ENCODE data around the gene FBXO47.
"Not testable (repeated sequence)": the region's sequence is repeated elsewhere in the genome, so short reads cannot be mapped to it uniquely, and the experiment has no call there.

The FBXO47 gene

GRCh38 chr17:38980490-38981217 is 13.5 kb upstream of the FBXO47 start:
- DNase-seq = peak; percentile 57

- DNase-seq = no peak
Measured at GRCh38 chr17:38978180-38978579, 11.0 kb upstream of the FBXO47 start.

GRCh38 chr17:38976187-38976551 is 9.0 kb upstream of the FBXO47 start:
- DNase-seq = peak; percentile 66

GRCh38 chr17:38970804-38971203 is 3.6 kb upstream of the FBXO47 start:
- DNase-seq = no peak

- DNase-seq = no peak
Measured at GRCh38 chr17:38970128-38970527, 2.9 kb upstream of the FBXO47 start.

GRCh38 chr17:38969281-38969680 is 2.1 kb upstream of the FBXO47 start:
- DNase-seq = no peak

- no peak for DNase-seq
Measured at GRCh38 chr17:38961413-38961812, 5.8 kb downstream of the FBXO47 start.

- no peak for DNase-seq
Measured at GRCh38 chr17:38960402-38960801, 6.8 kb downstream of the FBXO47 start.

GRCh38 chr17:38959508-38959907 is 7.7 kb downstream of the FBXO47 start:
- no peak for DNase-seq

- DNase-seq = peak; percentile 85
Measured at GRCh38 chr17:38958756-38959155, 8.4 kb downstream of the FBXO47 start.

- peak; percentile 79 for DNase-seq
Measured at GRCh38 chr17:38958326-38958725, 8.9 kb downstream of the FBXO47 start.

GRCh38 chr17:38953800-38954199 is 13.4 kb downstream of the FBXO47 start:
- DNase-seq = not testable (repeated sequence)

GRCh38 chr17:38947189-38947588 is 20.0 kb downstream of the FBXO47 start:
- DNase-seq = no peak

GRCh38 chr17:38943607-38944006 is 23.6 kb downstream of the FBXO47 start:
- DNase-seq = no peak

- DNase-seq = no peak
Measured at GRCh38 chr17:38942696-38943334, 24.4 kb downstream of the FBXO47 start.

GRCh38 chr17:38940404-38940803 is 26.8 kb downstream of the FBXO47 start:
- no peak for DNase-seq

- no peak for DNase-seq
Measured at GRCh38 chr17:38939987-38940386, 27.2 kb downstream of the FBXO47 start.

- not testable (repeated sequence) for DNase-seq
Measured at GRCh38 chr17:38933962-38934361, 33.2 kb downstream of the FBXO47 start.

GRCh38 chr17:38930782-38931181 is 36.4 kb downstream of the FBXO47 start:
- not testable (repeated sequence) for DNase-seq

GRCh38 chr17:38926293-38927070 is 40.7 kb downstream of the FBXO47 start:
- peak; percentile 54 for DNase-seq

- peak; percentile 71 for DNase-seq
Measured at GRCh38 chr17:38925263-38925995, 41.8 kb downstream of the FBXO47 start, which contains the start of gene LASP1NB. TSS of gene LASP1NB (plus strand) at chr17:38925614.

- DNase-seq = peak; percentile 77
Measured at GRCh38 chr17:38922538-38923297, 44.5 kb downstream of the FBXO47 start.
